Measurements from ENCODE around the gene MAGEC3.

GRCh38 chrX:141814213-141814857 is 23.8 kb upstream of the MAGEC3 start:
- TF ChIP-seq CTCF (conservative IDR thresholded peaks at IDR 0.05; ENCODE audit: low read depth, low read length) (no peak), EZH2 (IDR thresholded peaks at IDR 0.05; ENCODE audit: borderline replicate concordance, low read depth, low read length, poor library complexity, severe bottlenecking) (no peak)

All from A673 (cell line).